SJSA1 (cell line): Measurements from ENCODE around the gene FOCAD. TPM values are rescaled to one million over a fixed set of nuclear protein-coding genes. Genes with fewer than 3 reads are reported as not detected.

Source experiments
- DNase-seq, 2 experiments: peaks; one replicate each; pipeline ENCODE4 v3.0.0-alpha.2; 2015 to 2020; ENCODE audit warnings: low spot score in 2 of 2, low read depth in 1 of 2
- H3K27ac ChIP-seq: fragments of 250-450 bp; sonication (Bioruptor Pico); 2 replicates; pipeline ENCODE4 v1.5.1; 2020; ENCODE audit warnings: mild to moderate bottlenecking, moderate library complexity
- H3K27me3 ChIP-seq: fragments of 250-450 bp; sonication (Bioruptor Pico); replicated peaks from 2 replicates; pipeline ENCODE4 v1.5.1; 2020; ENCODE audit warnings: mild to moderate bottlenecking, moderate library complexity
- H3K36me3 ChIP-seq: fragments of 250-450 bp; sonication (Bioruptor Pico); 2 replicates; pipeline ENCODE4 v1.5.1; 2020; ENCODE audit warnings: mild to moderate bottlenecking
- H3K4me1 ChIP-seq: fragments of 250-450 bp; sonication (Bioruptor Pico); replicated peaks from 2 replicates; pipeline ENCODE4 v1.6.1; 2021; ENCODE audit warnings: mild to moderate bottlenecking
- H3K4me3 ChIP-seq: fragments of 250-450 bp; sonication (Bioruptor Pico); 2 replicates; pipeline ENCODE4 v1.5.1; 2020; ENCODE audit warnings: mild to moderate bottlenecking
- H3K9me3 ChIP-seq: fragments of 250-450 bp; sonication (Bioruptor Pico); replicated peaks from 2 replicates; pipeline ENCODE4 v1.5.1; 2020; ENCODE audit warnings: mild to moderate bottlenecking
- total RNA-seq: library from RNA; depleted of rRNA; stranded (reverse); fragments of >200 nt; shearing (Covaris generic); gene quantifications from 2 replicates; pipeline ENCODE4 v1.2.3, GENCODE V29; 2014

The FOCAD gene
- total RNA-seq, 1 experiment from 2014 or later: 25.0 TPM

DNA sequence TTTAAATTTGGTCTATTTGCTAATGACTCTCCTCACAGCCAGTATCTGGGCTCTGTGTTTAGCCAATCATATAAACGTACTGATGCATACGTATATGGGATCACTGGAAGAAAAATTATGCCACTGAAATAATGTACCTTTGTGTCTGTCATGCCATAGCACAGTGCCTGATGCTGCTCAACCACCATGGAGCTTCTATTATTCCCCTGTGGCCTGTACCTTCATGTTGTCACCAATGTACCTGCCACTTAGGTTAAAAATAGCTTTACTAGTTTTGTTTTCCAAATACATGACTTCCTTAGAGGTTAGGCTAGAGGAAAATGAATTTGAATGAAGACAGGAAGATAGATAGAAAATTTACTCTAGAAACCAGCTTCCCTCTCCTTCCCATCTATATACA is 312.8 kb downstream of the FOCAD start:
- no peaks in the 10 kb centered on the region for H3K36me3 ChIP-seq
- DNase-seq: no peak
- H3K4me1 ChIP-seq: no peaks in the 10 kb centered on the region
- no peaks in the 10 kb centered on the region for H3K9me3 ChIP-seq
- no peak overlapping the region for H3K4me3 ChIP-seq
- no peaks in the 10 kb centered on the region for H3K27me3 ChIP-seq
- no peak overlapping the region for H3K27ac ChIP-seq

DNA sequence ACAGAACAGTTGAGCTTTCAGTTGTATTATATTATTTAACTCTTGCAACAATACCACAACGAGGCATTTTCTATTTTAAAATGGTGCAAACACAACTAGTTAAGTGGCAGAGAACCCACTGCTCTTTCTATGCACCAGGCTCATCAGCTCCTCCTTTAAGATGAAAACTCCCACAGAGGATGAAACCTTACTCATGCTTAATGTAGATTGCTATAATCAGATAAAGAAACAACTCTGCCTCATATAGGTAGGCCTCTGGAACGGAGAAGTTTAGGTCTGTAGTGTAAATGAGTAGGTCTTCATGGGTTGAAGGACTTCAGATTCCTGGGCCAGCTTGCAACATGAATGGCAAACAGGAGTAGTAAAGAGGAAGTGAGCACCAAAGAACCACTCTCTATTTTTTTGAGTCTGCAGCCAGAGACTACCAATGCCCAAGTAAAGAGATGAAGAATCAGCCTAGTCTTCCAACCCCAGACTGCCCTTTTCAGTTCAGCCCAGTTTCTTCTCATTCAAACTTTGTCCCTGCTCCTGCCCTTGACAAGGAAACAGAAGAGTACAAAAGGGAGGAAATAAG is 313.5 kb downstream of the FOCAD start:
- Histone ChIP-seq H3K4me3 (no peak overlapping the region), H3K27me3 (no peaks in the 10 kb centered on the region), H3K36me3 (no peaks in the 10 kb centered on the region), H3K4me1 (no peaks in the 10 kb centered on the region), H3K27ac (no peak overlapping the region), H3K9me3 (no peaks in the 10 kb centered on the region)
- no peak for DNase-seq

DNA sequence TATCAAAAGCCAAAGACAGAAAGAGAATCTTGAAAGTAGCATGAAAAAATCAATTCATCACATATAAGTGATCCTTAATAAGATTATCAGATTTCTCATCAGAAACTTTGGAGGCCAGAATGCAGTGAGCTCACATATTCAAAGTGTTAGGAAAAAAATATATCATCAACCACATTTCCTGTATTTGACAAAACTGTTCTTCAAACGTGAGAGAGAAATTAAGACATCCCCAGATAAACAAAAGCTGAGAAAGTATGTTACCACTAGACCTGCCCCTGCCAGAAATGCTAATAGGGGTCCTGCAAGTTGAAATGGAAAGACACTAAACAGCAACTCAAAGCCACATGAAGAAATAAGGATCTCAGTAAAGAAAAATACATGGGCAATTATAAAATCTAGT is 317.5 kb downstream of the FOCAD start:
- H3K9me3 ChIP-seq: no peaks in the 10 kb centered on the region
- DNase-seq: no peak
- H3K27me3 ChIP-seq: no peaks in the 10 kb centered on the region
- H3K4me3 ChIP-seq: no peak overlapping the region
- no peaks in the 10 kb centered on the region for H3K4me1 ChIP-seq
- no peak overlapping the region for H3K27ac ChIP-seq
- no peaks in the 10 kb centered on the region for H3K36me3 ChIP-seq

- no peak for DNase-seq
- Histone ChIP-seq H3K4me1 (no peaks in the 10 kb centered on the region), H3K9me3 (no peaks in the 10 kb centered on the region), H3K36me3 (0 out of 2 replicates have a peak, but pooled peaks cover 2% of the 10 kb centered on the region), H3K4me3 (no peak overlapping the region), H3K27ac (no peak overlapping the region), H3K27me3 (no peaks in the 10 kb centered on the region)
These were observed 318.0 kb downstream of the FOCAD start for GRCh38 chr9:21002040-21002439.

DNA sequence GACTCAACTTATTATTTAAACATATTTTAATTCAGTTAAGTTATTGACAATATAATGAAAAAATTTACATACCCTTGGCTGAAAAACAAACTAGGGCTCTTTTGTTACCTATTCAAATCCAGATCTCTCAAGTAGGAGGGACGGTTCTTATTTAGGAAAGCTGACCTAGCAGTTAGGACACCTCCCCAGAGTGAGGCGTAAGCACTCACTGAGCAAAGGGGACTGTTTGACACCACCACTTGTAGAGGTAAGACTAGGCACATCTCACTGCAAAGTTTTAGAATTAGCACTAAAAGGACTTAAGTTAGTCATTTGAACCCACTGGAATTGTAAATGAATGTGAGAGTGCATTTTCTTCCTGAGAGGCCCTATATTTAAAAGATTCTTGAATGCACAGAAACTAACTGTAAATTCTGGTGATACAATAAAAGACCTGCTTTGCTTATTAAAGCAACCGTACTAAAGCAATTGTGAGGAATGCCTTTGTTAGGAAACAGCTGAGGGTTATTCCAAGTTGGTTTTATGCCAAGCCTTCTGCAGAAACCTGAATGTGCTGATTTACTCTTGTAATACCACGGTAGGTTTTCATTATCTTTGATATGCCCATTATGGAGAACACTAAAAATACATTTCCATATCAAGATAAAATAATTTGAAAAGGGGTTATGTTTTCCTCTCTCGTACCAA is 331.2 kb downstream of the FOCAD start:
- Histone ChIP-seq H3K36me3 (no peaks in the 10 kb centered on the region), H3K27ac (no peak overlapping the region), H3K9me3 (no peaks in the 10 kb centered on the region), H3K27me3 (no peaks in the 10 kb centered on the region), H3K4me1 (no peaks in the 10 kb centered on the region), H3K4me3 (no peak overlapping the region)
- DNase-seq: no peak

GRCh38 chr9:21015995-21016394 is 331.9 kb downstream of the FOCAD start:
- Histone ChIP-seq H3K9me3 (no peaks in the 10 kb centered on the region), H3K4me1 (no peaks in the 10 kb centered on the region), H3K27ac (no peak overlapping the region), H3K36me3 (no peaks in the 10 kb centered on the region), H3K4me3 (no peak overlapping the region), H3K27me3 (no peaks in the 10 kb centered on the region)
- no peak for DNase-seq

- Histone ChIP-seq H3K27ac (no peak overlapping the region), H3K4me1 (no peaks in the 10 kb centered on the region), H3K27me3 (no peaks in the 10 kb centered on the region), H3K9me3 (no peaks in the 10 kb centered on the region), H3K36me3 (no peaks in the 10 kb centered on the region), H3K4me3 (no peak overlapping the region)
- no peak for DNase-seq
These were observed 332.8 kb downstream of the FOCAD start for GRCh38 chr9:21016701-21017491.

- no peak overlapping the region for H3K4me3 ChIP-seq
- DNase-seq: no peak
- no peaks in the 10 kb centered on the region for H3K27me3 ChIP-seq
- no peak overlapping the region for H3K27ac ChIP-seq
- H3K36me3 ChIP-seq: no peaks in the 10 kb centered on the region
- H3K4me1 ChIP-seq: no peaks in the 10 kb centered on the region
- H3K9me3 ChIP-seq: no peaks in the 10 kb centered on the region
These were observed 334.1 kb downstream of the FOCAD start for GRCh38 chr9:21018177-21018576.

- no peaks in the 10 kb centered on the region for H3K9me3 ChIP-seq
- H3K4me1 ChIP-seq: peaks cover 20% of the 10 kb centered on the region
- H3K36me3 ChIP-seq: no peaks in the 10 kb centered on the region
- no peaks in the 10 kb centered on the region for H3K27me3 ChIP-seq
- no peak overlapping the region for H3K27ac ChIP-seq
- H3K4me3 ChIP-seq: no peak overlapping the region
- DNase-seq: no peak
These were observed 339.8 kb downstream of the FOCAD start for GRCh38 chr9:21023861-21024260.

DNA sequence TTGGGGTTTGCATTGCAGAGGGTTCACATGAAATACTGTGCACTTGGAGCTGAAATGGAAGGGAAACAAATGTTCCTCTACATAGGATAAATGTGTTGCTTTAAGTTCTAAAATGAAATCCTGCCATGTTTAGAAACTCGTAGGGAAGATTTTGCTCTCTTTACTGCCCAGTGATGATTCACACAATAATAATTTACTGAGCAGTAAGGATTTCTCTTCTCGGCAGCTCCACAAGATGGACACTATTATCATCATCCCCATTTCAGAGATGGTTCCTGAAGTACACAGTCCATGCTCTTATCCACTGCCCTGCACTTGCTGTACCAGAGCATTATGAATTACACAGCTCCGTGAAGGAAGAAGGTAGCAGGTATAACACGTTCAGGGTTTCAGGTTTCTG is 343.2 kb downstream of the FOCAD start:
- Histone ChIP-seq H3K9me3 (no peaks in the 10 kb centered on the region), H3K27ac (no peak overlapping the region), H3K27me3 (no peaks in the 10 kb centered on the region), H3K4me3 (no peak overlapping the region), H3K4me1 (peaks cover 32% of the 10 kb centered on the region), H3K36me3 (no peaks in the 10 kb centered on the region)
- peak in 1 of 2 experiments; percentile 5 for DNase-seq

DNA sequence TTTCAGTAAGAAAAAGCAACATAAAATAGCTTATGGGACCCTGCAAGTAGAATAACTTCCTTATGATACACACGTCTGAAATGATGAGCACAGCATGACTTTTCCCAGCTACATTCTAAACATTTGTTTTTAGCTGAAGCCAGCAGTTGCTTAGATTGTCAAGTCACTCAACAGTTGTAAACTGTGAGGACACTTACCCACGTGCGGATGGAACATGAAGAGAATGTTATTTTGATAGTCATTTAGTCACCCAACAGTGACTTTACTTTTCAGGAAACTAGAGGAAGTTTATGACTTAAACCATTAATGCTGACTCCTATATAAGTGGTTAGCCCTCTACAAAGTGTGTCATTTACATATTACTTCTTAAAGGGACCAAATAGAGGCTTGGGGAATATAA is 344.4 kb downstream of the FOCAD start:
- Histone ChIP-seq H3K36me3 (no peaks in the 10 kb centered on the region), H3K4me3 (no peak overlapping the region), H3K9me3 (no peaks in the 10 kb centered on the region), H3K27me3 (no peaks in the 10 kb centered on the region), H3K4me1 (peaks cover 32% of the 10 kb centered on the region), H3K27ac (no peak overlapping the region)
- DNase-seq: no peak

DNA sequence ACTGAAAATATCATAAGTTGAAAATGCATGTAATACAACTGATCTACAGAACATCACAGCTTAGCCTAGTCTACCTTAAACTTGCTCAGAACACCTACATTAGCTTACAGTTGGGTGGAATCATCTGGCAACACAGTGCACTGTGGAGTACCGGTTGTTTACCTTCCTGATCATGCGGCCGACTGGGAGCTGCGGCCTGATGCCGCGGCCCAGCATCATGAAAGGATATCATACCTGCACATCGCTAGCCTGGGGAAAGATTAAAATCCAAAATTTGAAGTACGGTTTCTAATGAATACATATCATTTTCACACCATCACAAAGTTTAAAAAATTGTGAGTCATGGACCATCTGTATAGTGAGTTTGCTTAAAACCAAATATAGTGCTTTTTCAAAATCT is 345.6 kb downstream of the FOCAD start:
- no peak for DNase-seq
- H3K4me3 ChIP-seq: no peak overlapping the region
- no peaks in the 10 kb centered on the region for H3K36me3 ChIP-seq
- H3K9me3 ChIP-seq: no peaks in the 10 kb centered on the region
- no peak overlapping the region for H3K27ac ChIP-seq
- peaks cover 32% of the 10 kb centered on the region for H3K4me1 ChIP-seq
- no peaks in the 10 kb centered on the region for H3K27me3 ChIP-seq

- Histone ChIP-seq H3K27ac (peak overlapping the region; percentile 43), H3K9me3 (no peaks in the 10 kb centered on the region), H3K4me1 (peaks cover 32% of the 10 kb centered on the region), H3K27me3 (no peaks in the 10 kb centered on the region), H3K4me3 (peak overlapping the region; percentile 43), H3K36me3 (no peaks in the 10 kb centered on the region)
- peak in 1 of 2 experiments; percentile 27 for DNase-seq
These were observed 346.5 kb downstream of the FOCAD start for GRCh38 chr9:21030389-21031035.
